PC-3 (cell line): Measurements from ENCODE around the gene PRSS56. TPM values are rescaled to one million over a fixed set of nuclear protein-coding genes. Genes with fewer than 3 reads are reported as not detected.

Source experiments
- ATAC-seq: fragments of 200-7000 bp; cut with Tn5 transposase; 2 replicates; pipeline ENCODE4 v1.9.1; 2020; ENCODE audit warnings: mild to moderate bottlenecking, moderate library complexity
- BruUV-seq: library from RNA; stranded (reverse); fragments of 400-500 nt; replicated peaks from 2 replicates; lab custom pipeline; 2021; lab: Mats Ljungman, UMichigan
- CTCF ChIA-PET: fragments of 300-600 bp; sonication (Branson Sonifier 250); formaldehyde crosslinking; loops from one replicate; lab custom pipeline; 2022; ENCODE audit warnings: antibody characterized with exemption; lab: Charles Lee
- POLR2A ChIA-PET: fragments of 300-600 bp; sonication (Branson Sonifier 250); formaldehyde crosslinking; loops from one replicate; lab custom pipeline; 2022; ENCODE audit warnings: antibody characterized with exemption; ENCODE audit not compliant: unreplicated experiment; lab: Charles Lee
- DNase-seq: peaks from one replicate; pipeline ENCODE4 v3.0.0-alpha.2; 2015
- H2AFZ ChIP-seq: fragments of 300-600 bp; sonication (generic); 2 replicates; pipeline ENCODE4 v1.6.0; 2016; ENCODE audit warnings: antibody characterized with exemption, low read length
- H3F3A ChIP-seq: fragments of 300-600 bp; sonication (generic); one replicate; pipeline ENCODE4 v1.6.0; 2017; ENCODE audit warnings: antibody characterized with exemption, low read length, control low read depth, mild to moderate bottlenecking; ENCODE audit not compliant: unreplicated experiment
- H3K27ac ChIP-seq: fragments of 300-600 bp; sonication (generic); 2 replicates; pipeline ENCODE4 v1.5.1; 2016; ENCODE audit warnings: mild to moderate bottlenecking, low read length
- H3K27me3 ChIP-seq: fragments of 300-600 bp; sonication (generic); 2 replicates; pipeline ENCODE4 v1.6.1; 2016; ENCODE audit warnings: low read length, mixed read lengths
- H3K36me3 ChIP-seq: fragments of 300-600 bp; sonication (generic); 2 replicates; pipeline ENCODE4 v1.6.1; 2016; ENCODE audit warnings: low read depth, mixed run types, low read length, mixed read lengths
- H3K4me1 ChIP-seq: fragments of 300-600 bp; sonication (generic); 2 replicates; pipeline ENCODE4 v1.5.1; 2016; ENCODE audit warnings: low read length; ENCODE audit not compliant: insufficient read depth
- H3K4me2 ChIP-seq: fragments of 300-600 bp; sonication (generic); 2 replicates; pipeline ENCODE4 v1.6.0; 2016; ENCODE audit warnings: low read length
- H3K4me3 ChIP-seq: fragments of 300-600 bp; sonication (generic); 2 replicates; pipeline ENCODE4 v1.5.1; 2016; ENCODE audit warnings: mild to moderate bottlenecking, low read length, mixed read lengths
- H3K79me2 ChIP-seq: fragments of 300-600 bp; sonication (generic); 2 replicates; pipeline ENCODE4 v1.6.1; 2017; ENCODE audit warnings: low read length, mixed read lengths
- H3K9ac ChIP-seq: fragments of 300-600 bp; sonication (generic); 2 replicates; pipeline ENCODE4 v1.6.0; 2016; ENCODE audit warnings: mild to moderate bottlenecking, low read length
- H3K9me2 ChIP-seq: fragments of 300-600 bp; sonication (generic); replicated peaks from 2 replicates; pipeline ENCODE4 v1.6.1; 2016; ENCODE audit warnings: mixed run types, low read length, mixed read lengths
- H3K9me3 ChIP-seq: fragments of 300-600 bp; sonication (generic); 2 replicates; pipeline ENCODE4 v1.6.1; 2016; ENCODE audit warnings: low read length, mixed read lengths
- H4K20me1 ChIP-seq: fragments of 300-600 bp; sonication (generic); 2 replicates; pipeline ENCODE4 v1.6.1; 2016; ENCODE audit warnings: low read length, mixed read lengths
- EZH2 ChIP-seq: fragments of 300-600 bp; sonication (generic); IDR thresholded peaks from one replicate; pipeline ENCODE4 v1.6.1; 2017; ENCODE audit warnings: antibody characterized with exemption, mild to moderate bottlenecking, low read length; ENCODE audit not compliant: unreplicated experiment
- EZH2phosphoT487 ChIP-seq: fragments of 300-600 bp; sonication (generic); IDR thresholded peaks from 2 replicates; pipeline ENCODE4 v1.6.1; 2018; ENCODE audit warnings: mild to moderate bottlenecking, antibody characterized with exemption, low read length, borderline replicate concordance
- intact Hi-C: fragments of 100-400 bp; cut with micrococcal nuclease; formaldehyde crosslinking; loops from 2 replicates; pipeline ENCODE4 v1.9.0; 2023
- total RNA-seq: library from RNA; depleted of rRNA; stranded (reverse); fragments of >200 nt; gene quantifications from 2 replicates; pipeline ENCODE4 v1.2.3, GENCODE V29; 2014
- TF ChIP-seq, protein P1 (sequence below): fragments of 300-600 bp; sonication (generic); conservative IDR thresholded peaks from 2 replicates; pipeline ENCODE4 v1.5.1; 2017; ENCODE audit warnings: antibody characterized with exemption, low read depth, mild to moderate bottlenecking, low read length

PRSS56 gene
- total RNA-seq, 1 experiment from 2014 or later = not detected

- intact Hi-C loops = no loop called here
- BruUV-seq = no TSS peak
- Histone ChIP-seq H3K79me2 (no peaks in the 10 kb centered on the region), H3K4me1 (no peaks in the 10 kb centered on the region), H3K4me2 (no peak overlapping the region), H3K9ac (no peak overlapping the region), H3F3A (no peaks in the 10 kb centered on the region), H3K36me3 (no peaks in the 10 kb centered on the region), H4K20me1 (no peaks in the 10 kb centered on the region), H3K9me3 (no peaks in the 10 kb centered on the region), H3K9me2 (no peaks in the 10 kb centered on the region), H3K4me3 (no peak overlapping the region), H3K27me3 (peaks cover 6% of the 10 kb centered on the region), H3K27ac (no peak overlapping the region), H2AFZ (no peak overlapping the region)
- POLR2A ChIA-PET = no interaction called here
- CTCF ChIA-PET = no interaction called here
- no peak for ATAC-seq
- no peak for TF ChIP-seq EZH2phosphoT487
- TF ChIP-seq, protein P1, sequence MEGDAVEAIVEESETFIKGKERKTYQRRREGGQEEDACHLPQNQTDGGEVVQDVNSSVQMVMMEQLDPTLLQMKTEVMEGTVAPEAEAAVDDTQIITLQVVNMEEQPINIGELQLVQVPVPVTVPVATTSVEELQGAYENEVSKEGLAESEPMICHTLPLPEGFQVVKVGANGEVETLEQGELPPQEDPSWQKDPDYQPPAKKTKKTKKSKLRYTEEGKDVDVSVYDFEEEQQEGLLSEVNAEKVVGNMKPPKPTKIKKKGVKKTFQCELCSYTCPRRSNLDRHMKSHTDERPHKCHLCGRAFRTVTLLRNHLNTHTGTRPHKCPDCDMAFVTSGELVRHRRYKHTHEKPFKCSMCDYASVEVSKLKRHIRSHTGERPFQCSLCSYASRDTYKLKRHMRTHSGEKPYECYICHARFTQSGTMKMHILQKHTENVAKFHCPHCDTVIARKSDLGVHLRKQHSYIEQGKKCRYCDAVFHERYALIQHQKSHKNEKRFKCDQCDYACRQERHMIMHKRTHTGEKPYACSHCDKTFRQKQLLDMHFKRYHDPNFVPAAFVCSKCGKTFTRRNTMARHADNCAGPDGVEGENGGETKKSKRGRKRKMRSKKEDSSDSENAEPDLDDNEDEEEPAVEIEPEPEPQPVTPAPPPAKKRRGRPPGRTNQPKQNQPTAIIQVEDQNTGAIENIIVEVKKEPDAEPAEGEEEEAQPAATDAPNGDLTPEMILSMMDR = no peak
- TF ChIP-seq EZH2 = no peak
- no peak for DNase-seq
Measured at GRCh38 chr2:232498452-232498851, 21.7 kb upstream of the PRSS56 start.

- POLR2A ChIA-PET = no interaction called here
- H3K27ac ChIP-seq = no peak overlapping the region
- no TSS peak for BruUV-seq
- no peaks in the 10 kb centered on the region for H3K36me3 ChIP-seq
- TF ChIP-seq, protein P1 = no peak
- TF ChIP-seq EZH2phosphoT487 = no peak
- TF ChIP-seq EZH2 = no peak
- peaks cover 23% of the 10 kb centered on the region for H3K27me3 ChIP-seq
- no peak overlapping the region for H3K4me2 ChIP-seq
- H4K20me1 ChIP-seq = no peaks in the 10 kb centered on the region
- no peaks in the 10 kb centered on the region for H3K9me3 ChIP-seq
- DNase-seq = no peak
- H3K9me2 ChIP-seq = no peaks in the 10 kb centered on the region
- intact Hi-C loops = no loop called here
- CTCF ChIA-PET = no interaction called here
- H3F3A ChIP-seq = no peaks in the 10 kb centered on the region
- no peak overlapping the region for H2AFZ ChIP-seq
- no peak overlapping the region for H3K9ac ChIP-seq
- no peak overlapping the region for H3K4me3 ChIP-seq
- no peaks in the 10 kb centered on the region for H3K4me1 ChIP-seq
- no peaks in the 10 kb centered on the region for H3K79me2 ChIP-seq
- ATAC-seq = no peak
Measured at GRCh38 chr2:232501331-232501771, 18.8 kb upstream of the PRSS56 start.

DNA sequence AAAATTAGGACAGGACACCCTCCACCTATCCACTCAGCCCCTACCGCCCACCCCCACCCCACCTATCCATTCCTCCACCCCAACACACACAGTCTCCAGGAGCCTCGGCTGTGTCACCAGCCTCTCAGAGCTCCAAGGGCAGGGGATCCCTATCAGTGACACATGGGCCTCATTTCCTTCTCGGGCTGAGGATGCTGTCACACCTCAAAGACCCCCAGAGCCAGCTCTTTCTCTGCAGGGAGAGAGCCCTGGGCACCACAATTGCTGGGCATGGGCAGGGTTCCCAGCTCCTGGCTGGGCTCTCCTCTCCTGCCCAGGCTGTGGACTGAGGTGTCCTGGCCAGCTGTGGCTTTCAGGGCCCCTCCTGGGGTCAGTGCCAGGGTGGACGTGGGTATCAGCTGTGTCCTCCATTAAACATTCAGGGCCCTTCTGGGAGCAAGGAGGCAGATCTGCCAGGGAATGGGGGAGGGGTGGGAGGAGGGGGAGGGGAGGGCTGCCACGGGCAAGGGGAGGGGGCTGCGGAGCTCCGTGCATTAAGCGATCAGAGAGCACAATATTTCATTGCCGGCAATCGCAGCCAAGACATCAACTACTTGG, 18.3 kb upstream of the PRSS56 start:
- POLR2A ChIA-PET = no interaction called here
- CTCF ChIA-PET = no interaction called here
- no peak overlapping the region for H3K9ac ChIP-seq
- peaks cover 23% of the 10 kb centered on the region for H3K27me3 ChIP-seq
- no peak for TF ChIP-seq EZH2phosphoT487
- TF ChIP-seq, protein P1 = no peak
- H4K20me1 ChIP-seq = no peaks in the 10 kb centered on the region
- ATAC-seq (no peak), DNase-seq (no peak)
- H3K79me2 ChIP-seq = no peaks in the 10 kb centered on the region
- no peaks in the 10 kb centered on the region for H3K36me3 ChIP-seq
- H3K9me2 ChIP-seq = no peaks in the 10 kb centered on the region
- no peaks in the 10 kb centered on the region for H3K9me3 ChIP-seq
- no peak overlapping the region for H2AFZ ChIP-seq
- no peaks in the 10 kb centered on the region for H3F3A ChIP-seq
- H3K4me3 ChIP-seq = no peak overlapping the region
- intact Hi-C loops = no loop called here
- H3K27ac ChIP-seq = no peak overlapping the region
- no TSS peak for BruUV-seq
- H3K4me1 ChIP-seq = no peaks in the 10 kb centered on the region
- H3K4me2 ChIP-seq = no peak overlapping the region
